Measurements from ENCODE around the gene VSTM2L. TPM values are rescaled to one million over a fixed set of nuclear protein-coding genes. Genes with fewer than 3 reads are reported as not detected.

VSTM2L gene
- total and polyA plus RNA-seq, 2 of the 13 experiments (the other 11 are each of a cell fraction or from before 2014, with no cell fraction given), result not detected

GRCh38 chr20:37890643-37891042 lies 12.3 kb upstream of the VSTM2L start:
- no peaks in the 10 kb centered on the region for H3K9me3 ChIP-seq (ENCODE audit: low read length)
- H3K4me2 ChIP-seq (ENCODE audit: low read depth, low read length), result no peak overlapping the region
- H3K79me2 ChIP-seq (ENCODE audit: insufficient read depth, low read length), result no peaks in the 10 kb centered on the region
- intact Hi-C loops (cut with micrococcal nuclease; ENCODE audit: unreplicated experiment) (loop anchor here (10.0 kb wide), 1 partner anchor 326 kb away; no protein-coding TSS in a partner anchor), in situ Hi-C loops (cut with HindIII; ENCODE audit: extremely low pct_ligation_motif_present, low pct_unique_long_range_greater_than_20kb) (loop anchor here (10.0 kb wide), 1 partner anchor 236 kb away; no protein-coding TSS in a partner anchor)
- H3K9ac ChIP-seq (ENCODE audit: insufficient read depth, low read depth, low read length), result no peak overlapping the region
- no peaks in the 10 kb centered on the region for H3K36me3 ChIP-seq (replicated peaks in 1 of 2; ENCODE audit: control insufficient read depth in 1 of 2, insufficient read depth in 2 of 2, low read length in 2 of 2)
- H4K20me1 ChIP-seq (ENCODE audit: insufficient read depth, low read length), result no peaks in the 10 kb centered on the region
- TF ChIP-seq ZBTB7A (CRISPR knock-in tag; IDR thresholded peaks at IDR 0.05), result no peak
- TF ChIP-seq AFF4 (CRISPR knock-in tag; IDR thresholded peaks at IDR 0.05), result no peak
- TF ChIP-seq ZNF598 (CRISPR knock-in tag; IDR thresholded peaks at IDR 0.05; ENCODE audit: borderline replicate concordance), result no peak
- TF ChIP-seq LCORL (IDR thresholded peaks at IDR 0.05), result no peak
- TF ChIP-seq LCORL (CRISPR knock-in tag; IDR thresholded peaks at IDR 0.05), result no peak
- no peak for TF ChIP-seq SALL1 (CRISPR knock-in tag; IDR thresholded peaks at IDR 0.05)
- no peak for TF ChIP-seq KAT2B (IDR thresholded peaks at IDR 0.05; ENCODE audit: borderline replicate concordance, low read depth, low read length)
- TF ChIP-seq HES4 (CRISPR knock-in tag; IDR thresholded peaks at IDR 0.05; ENCODE audit: borderline replicate concordance), result no peak
- no peak for TF ChIP-seq TEAD2 (CRISPR knock-in tag; IDR thresholded peaks at IDR 0.05)
- no peak for TF ChIP-seq CCAR2 (optimal IDR thresholded peaks at IDR 0.05; ENCODE audit: low read depth, low read length)
- no peak for TF ChIP-seq EEA1 (CRISPR knock-in tag; IDR thresholded peaks at IDR 0.05; ENCODE audit: borderline replicate concordance)
- TF ChIP-seq, protein P1, sequence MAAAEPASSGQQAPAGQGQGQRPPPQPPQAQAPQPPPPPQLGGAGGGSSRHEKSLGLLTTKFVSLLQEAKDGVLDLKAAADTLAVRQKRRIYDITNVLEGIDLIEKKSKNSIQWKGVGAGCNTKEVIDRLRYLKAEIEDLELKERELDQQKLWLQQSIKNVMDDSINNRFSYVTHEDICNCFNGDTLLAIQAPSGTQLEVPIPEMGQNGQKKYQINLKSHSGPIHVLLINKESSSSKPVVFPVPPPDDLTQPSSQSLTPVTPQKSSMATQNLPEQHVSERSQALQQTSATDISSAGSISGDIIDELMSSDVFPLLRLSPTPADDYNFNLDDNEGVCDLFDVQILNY (CRISPR knock-in tag; conservative IDR thresholded peaks at IDR 0.05), result no peak
- TF ChIP-seq NCOA2 (CRISPR knock-in tag; IDR thresholded peaks at IDR 0.05), result no peak
- no peak for TF ChIP-seq MXD4 (CRISPR knock-in tag; IDR thresholded peaks at IDR 0.05)
- TF ChIP-seq, protein P2, sequence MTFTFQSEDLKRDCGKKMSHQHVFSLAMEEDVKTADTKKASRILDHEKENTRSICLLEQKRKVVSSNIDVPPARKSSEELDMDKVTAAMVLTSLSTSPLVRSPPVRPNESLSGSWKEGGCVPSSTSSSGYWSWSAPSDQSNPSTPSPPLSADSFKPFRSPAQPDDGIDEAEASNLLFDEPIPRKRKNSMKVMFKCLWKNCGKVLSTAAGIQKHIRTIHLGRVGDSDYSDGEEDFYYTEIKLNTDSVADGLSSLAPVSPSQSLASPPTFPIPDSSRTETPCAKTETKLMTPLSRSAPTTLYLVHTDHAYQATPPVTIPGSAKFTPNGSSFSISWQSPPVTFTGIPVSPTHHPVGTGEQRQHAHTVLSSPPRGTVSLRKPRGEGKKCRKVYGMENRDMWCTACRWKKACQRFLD (CRISPR knock-in tag; IDR thresholded peaks at IDR 0.05; ENCODE audit: borderline replicate concordance), result no peak
- no peak for TF ChIP-seq NRL (CRISPR knock-in tag; IDR thresholded peaks at IDR 0.05; ENCODE audit: borderline replicate concordance)
- no peak for TF ChIP-seq ZNF547 (CRISPR knock-in tag; IDR thresholded peaks at IDR 0.05)
- DNase-seq (ENCODE audit: low spot score) (no peak), FAIRE-seq (no peak), ATAC-seq (no peak)
- WGBS (ENCODE audit: low lambda C conversion rate), result 34% methylated on average over 13 of the region's 13 CpGs
- H3K4me1 ChIP-seq (ENCODE audit: insufficient read depth, low read length), result peaks cover 19% of the 10 kb centered on the region
- H3K4me3 ChIP-seq (replicated peaks in 1 of 3; ENCODE audit: insufficient read depth in 1 of 3, low read depth in 2 of 3, low read length in 3 of 3), result no peak overlapping the region
- H3K27ac ChIP-seq (ENCODE audit: extremely low read length, insufficient read depth, low read length), result no peak overlapping the region
- CTCF ChIA-PET (ENCODE audit: low intra/inter-chr PET ratio, low total read pairs), result no interaction called here
- POLR2A ChIA-PET, result no interaction called here
- peaks cover 6 to 18% of the 10 kb centered on the region in 2 experiments; a peak in 3 of 5 replicates for H3K27me3 ChIP-seq (ENCODE audit: control insufficient read depth in 1 of 2, insufficient read depth in 2 of 2, low read length in 2 of 2)
- no peak overlapping the region for H2AFZ ChIP-seq (ENCODE audit: low read length)
- BruUV-seq (replicated peaks), result no TSS peak

Data from HepG2 (cell line).